ENCODE measurements around the gene INHBE.

- TF ChIP-seq CTCF (IDR thresholded peaks at IDR 0.05) = no peak
- no peak for TF ChIP-seq RELA (CRISPR knock-in tag; IDR thresholded peaks at IDR 0.05; ENCODE audit: borderline replicate concordance)
- TF ChIP-seq ELF4 (CRISPR knock-in tag; IDR thresholded peaks at IDR 0.05; ENCODE audit: low read depth) = no peak
- TF ChIP-seq HMGXB4 (CRISPR knock-in tag; IDR thresholded peaks at IDR 0.05) = peak; percentile 77
- TF ChIP-seq IRF1 (CRISPR knock-in tag; IDR thresholded peaks at IDR 0.05) = no peak
- no peak for TF ChIP-seq NFYB (CRISPR knock-in tag; conservative IDR thresholded peaks at IDR 0.05; ENCODE audit: low read depth)
- peak; percentile 39; the same call in 1 of the 2 replicates for TF ChIP-seq MYBL2 (CRISPR knock-in tag; IDR thresholded peaks at IDR 0.05)
- TF ChIP-seq ZNF263 (CRISPR knock-in tag; IDR thresholded peaks at IDR 0.05; ENCODE audit: low read depth) = no peak
- TF ChIP-seq USF1 (CRISPR knock-in tag; IDR thresholded peaks at IDR 0.05) = 0 out of 2 replicates have a peak, but pooled peaks have one; percentile 23
- TF ChIP-seq ATF3 (CRISPR knock-in tag; conservative IDR thresholded peaks at IDR 0.05) = peak; percentile 96
- TF ChIP-seq USF2 (CRISPR knock-in tag; IDR thresholded peaks at IDR 0.05) = no peak
- no peak for TF ChIP-seq JUN (CRISPR knock-in tag; IDR thresholded peaks at IDR 0.05)
- no peak for TF ChIP-seq ZNF232 (CRISPR knock-in tag; IDR thresholded peaks at IDR 0.05)
Measured at GRCh38 chr12:57487597-57488401, 32.7 kb downstream of the INHBE start, which contains the start of gene MARS1.
